CMK (cell line): ENCODE measurements around the gene RRP15.
"Not testable (repeated sequence)": the region's sequence is repeated elsewhere in the genome, so short reads cannot be mapped to it uniquely, and the experiment has no call there.

ENCODE experiments used
- DNase-seq: peaks from one replicate; pipeline ENCODE4 v3.0.0-alpha.2; 2010; ENCODE audit warnings: low read depth

The RRP15 gene

GRCh38 chr1:218297461-218297860 is 12.4 kb downstream of the RRP15 start:
- no peak for DNase-seq

GRCh38 chr1:218297867-218298266 is 12.8 kb downstream of the RRP15 start:
- no peak for DNase-seq

GRCh38 chr1:218298398-218298797 is 13.3 kb downstream of the RRP15 start:
- no peak for DNase-seq

GRCh38 chr1:218299416-218299815 is 14.3 kb downstream of the RRP15 start:
- no peak for DNase-seq

- no peak for DNase-seq
Measured at GRCh38 chr1:218301217-218301616, 16.1 kb downstream of the RRP15 start.

GRCh38 chr1:218302155-218302554 is 17.1 kb downstream of the RRP15 start:
- DNase-seq, result no peak

GRCh38 chr1:218303176-218303879 is 18.2 kb downstream of the RRP15 start:
- DNase-seq, result no peak

- peak; percentile 81 for DNase-seq
Measured at GRCh38 chr1:218304281-218305039, 19.4 kb downstream of the RRP15 start.

GRCh38 chr1:218305472-218306064 is 20.5 kb downstream of the RRP15 start:
- no peak for DNase-seq

- no peak for DNase-seq
Measured at GRCh38 chr1:218312509-218312908, 27.4 kb downstream of the RRP15 start.

- no peak for DNase-seq
Measured at GRCh38 chr1:218314316-218314715, 29.2 kb downstream of the RRP15 start.

- no peak for DNase-seq
Measured at GRCh38 chr1:218315638-218316037, 30.5 kb downstream of the RRP15 start.

GRCh38 chr1:218317061-218317460 is 32.0 kb downstream of the RRP15 start:
- DNase-seq, result peak; percentile 29

GRCh38 chr1:218320182-218320581 is 35.1 kb downstream of the RRP15 start:
- DNase-seq, result not testable (repeated sequence)

- no peak for DNase-seq
Measured at GRCh38 chr1:218322762-218323161, 37.7 kb downstream of the RRP15 start.

GRCh38 chr1:218323568-218324225 is 38.6 kb downstream of the RRP15 start:
- no peak for DNase-seq

GRCh38 chr1:218324226-218324580 is 39.1 kb downstream of the RRP15 start:
- DNase-seq, result no peak

GRCh38 chr1:218328769-218329168 is 43.7 kb downstream of the RRP15 start:
- no peak for DNase-seq

GRCh38 chr1:218330043-218330623 is 45.0 kb downstream of the RRP15 start:
- DNase-seq, result no peak

GRCh38 chr1:218332416-218332815 is 47.3 kb downstream of the RRP15 start:
- no peak for DNase-seq

- no peak for DNase-seq
Measured at GRCh38 chr1:218336328-218336727, 51.2 kb downstream of the RRP15 start.

- DNase-seq, result no peak
Measured at GRCh38 chr1:218339267-218339831, 54.3 kb downstream of the RRP15 start.
